Ascending aorta (tissue), 2 donors: ENCODE data around the gene MAST3. TPM values are rescaled to one million over a fixed set of nuclear protein-coding genes. Genes with fewer than 3 reads are reported as not detected.

Experiments
- DNase-seq, 2 donors: peaks; one replicate each; pipeline ENCODE4 v3.0.0-alpha.2; 2019; ENCODE audit warnings: low spot score in 2 of 2
- H3K27ac ChIP-seq, 2 donors: fragments of 200-600 bp; sonication (generic); one replicate each; pipeline ENCODE4 v1.5.1; 2016 to 2017; ENCODE audit warnings: mild to moderate bottlenecking in 1 of 2
- H3K27me3 ChIP-seq: fragments of 200-600 bp; sonication (generic); one replicate; pipeline ENCODE4 v1.5.1; 2017
- H3K36me3 ChIP-seq, 2 donors: fragments of 200-600 bp; sonication (generic); one replicate each; pipeline ENCODE4 v1.5.1; 2016
- H3K4me1 ChIP-seq, 2 donors: fragments of 200-600 bp; sonication (generic); one replicate each; pipeline ENCODE4 v1.5.1; 2016 to 2017; ENCODE audit warnings: mild to moderate bottlenecking in 1 of 2
- H3K4me3 ChIP-seq, 2 donors: fragments of 200-600 bp; sonication (generic); one replicate each; pipeline ENCODE4 v1.5.1; 2016 to 2017; ENCODE audit warnings: mild to moderate bottlenecking in 1 of 2
- H3K9me3 ChIP-seq, 2 donors: fragments of 200-600 bp; sonication (generic); one replicate each; pipeline ENCODE4 v1.5.1; 2016
- intact Hi-C: fragments of 100-400 bp; cut with DNase I; formaldehyde crosslinking; loops from one replicate; pipeline ENCODE4 v1.15.1; 2023
- total RNA-seq: library from RNA; depleted of rRNA; stranded (reverse); fragments of >200 nt; gene quantifications from one replicate; pipeline ENCODE4 v1.1.0, GENCODE V29; 2016
- TF ChIP-seq, protein P1 (sequence below), 3 experiments: fragments of 200-600 bp in 2 of 3; fragments of 450-650 bp in 1 of 3; sonication (generic) in 2 of 3; IDR thresholded peaks; one replicate each; pipeline ENCODE4 v1.5.1; 2016 to 2019; ENCODE audit warnings: antibody characterized with exemption in 3 of 3, mild to moderate bottlenecking in 1 of 3, moderate library complexity in 1 of 3

The MAST3 gene
- total RNA-seq, 1 donor from 2014 or later = 32.8 TPM

DNA sequence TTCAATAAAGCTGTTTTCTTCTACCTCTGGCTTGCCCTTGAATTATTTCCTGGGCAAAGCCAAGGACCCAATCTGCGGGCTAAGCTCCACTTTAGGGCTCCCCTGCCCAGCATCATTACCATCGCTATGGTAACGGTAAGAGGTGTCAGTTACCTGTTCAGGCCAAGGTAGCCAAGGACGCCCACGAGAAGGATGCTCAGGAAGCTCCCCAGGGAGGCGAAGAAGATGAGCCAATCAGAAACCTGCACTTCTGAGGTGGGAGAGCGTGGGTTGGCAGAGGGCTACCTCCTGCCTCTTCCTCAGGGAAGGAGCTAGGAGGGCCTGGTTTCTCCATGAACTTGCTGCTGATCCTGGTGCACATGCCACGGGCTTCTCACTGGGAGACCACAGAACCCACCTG lies 35.5 kb upstream of the MAST3 start:
- Histone ChIP-seq H3K36me3 (no peaks in the 10 kb centered on the region), H3K27ac (no peak overlapping the region), H3K4me3 (no peak overlapping the region), H3K9me3 (no peaks in the 10 kb centered on the region), H3K27me3 (no peaks in the 10 kb centered on the region), H3K4me1 (peaks cover 0 to 11% of the 10 kb centered on the region in 2 donors)
- no peak for DNase-seq
- TF ChIP-seq, protein P1, sequence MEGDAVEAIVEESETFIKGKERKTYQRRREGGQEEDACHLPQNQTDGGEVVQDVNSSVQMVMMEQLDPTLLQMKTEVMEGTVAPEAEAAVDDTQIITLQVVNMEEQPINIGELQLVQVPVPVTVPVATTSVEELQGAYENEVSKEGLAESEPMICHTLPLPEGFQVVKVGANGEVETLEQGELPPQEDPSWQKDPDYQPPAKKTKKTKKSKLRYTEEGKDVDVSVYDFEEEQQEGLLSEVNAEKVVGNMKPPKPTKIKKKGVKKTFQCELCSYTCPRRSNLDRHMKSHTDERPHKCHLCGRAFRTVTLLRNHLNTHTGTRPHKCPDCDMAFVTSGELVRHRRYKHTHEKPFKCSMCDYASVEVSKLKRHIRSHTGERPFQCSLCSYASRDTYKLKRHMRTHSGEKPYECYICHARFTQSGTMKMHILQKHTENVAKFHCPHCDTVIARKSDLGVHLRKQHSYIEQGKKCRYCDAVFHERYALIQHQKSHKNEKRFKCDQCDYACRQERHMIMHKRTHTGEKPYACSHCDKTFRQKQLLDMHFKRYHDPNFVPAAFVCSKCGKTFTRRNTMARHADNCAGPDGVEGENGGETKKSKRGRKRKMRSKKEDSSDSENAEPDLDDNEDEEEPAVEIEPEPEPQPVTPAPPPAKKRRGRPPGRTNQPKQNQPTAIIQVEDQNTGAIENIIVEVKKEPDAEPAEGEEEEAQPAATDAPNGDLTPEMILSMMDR (IDR thresholded peaks at IDR 0.05) = no peak
- intact Hi-C loops = no loop called here

GRCh38 chr19:18063463-18063862 lies 34.1 kb upstream of the MAST3 start:
- intact Hi-C loops = no loop called here
- Histone ChIP-seq H3K4me3 (no peak overlapping the region), H3K27ac (no peak overlapping the region), H3K36me3 (no peaks in the 10 kb centered on the region), H3K27me3 (no peaks in the 10 kb centered on the region), H3K9me3 (no peaks in the 10 kb centered on the region), H3K4me1 (peaks cover 0 to 2% of the 10 kb centered on the region in 2 donors)
- no peak for DNase-seq
- TF ChIP-seq, protein P1 (IDR thresholded peaks at IDR 0.05) = no peak

- DNase-seq = no peak
- H3K36me3 ChIP-seq = no peaks in the 10 kb centered on the region
- no peak overlapping the region for H3K4me3 ChIP-seq
- TF ChIP-seq, protein P1 (IDR thresholded peaks at IDR 0.05) = no peak
- no peaks in the 10 kb centered on the region for H3K9me3 ChIP-seq
- intact Hi-C loops = no loop called here
- H3K27me3 ChIP-seq = no peaks in the 10 kb centered on the region
- H3K27ac ChIP-seq = no peak overlapping the region
- H3K4me1 ChIP-seq = no peaks in the 10 kb centered on the region
Observed at GRCh38 chr19:18065173-18065495, 32.4 kb upstream of the MAST3 start.

GRCh38 chr19:18068395-18068794 lies 29.2 kb upstream of the MAST3 start:
- Histone ChIP-seq H3K9me3 (no peaks in the 10 kb centered on the region), H3K36me3 (no peaks in the 10 kb centered on the region), H3K4me3 (no peak overlapping the region), H3K4me1 (no peaks in the 10 kb centered on the region), H3K27ac (no peak overlapping the region), H3K27me3 (no peaks in the 10 kb centered on the region)
- TF ChIP-seq, protein P1 (IDR thresholded peaks at IDR 0.05) = no peak
- no peak for DNase-seq
- intact Hi-C loops = no loop called here

GRCh38 chr19:18069383-18069782 lies 28.2 kb upstream of the MAST3 start:
- intact Hi-C loops = no loop called here
- Histone ChIP-seq H3K27me3 (no peaks in the 10 kb centered on the region), H3K36me3 (no peaks in the 10 kb centered on the region), H3K4me1 (no peaks in the 10 kb centered on the region), H3K4me3 (no peak overlapping the region), H3K9me3 (no peaks in the 10 kb centered on the region), H3K27ac (no peak overlapping the region)
- no peak for DNase-seq
- TF ChIP-seq, protein P1 (IDR thresholded peaks at IDR 0.05) = no peak

DNA sequence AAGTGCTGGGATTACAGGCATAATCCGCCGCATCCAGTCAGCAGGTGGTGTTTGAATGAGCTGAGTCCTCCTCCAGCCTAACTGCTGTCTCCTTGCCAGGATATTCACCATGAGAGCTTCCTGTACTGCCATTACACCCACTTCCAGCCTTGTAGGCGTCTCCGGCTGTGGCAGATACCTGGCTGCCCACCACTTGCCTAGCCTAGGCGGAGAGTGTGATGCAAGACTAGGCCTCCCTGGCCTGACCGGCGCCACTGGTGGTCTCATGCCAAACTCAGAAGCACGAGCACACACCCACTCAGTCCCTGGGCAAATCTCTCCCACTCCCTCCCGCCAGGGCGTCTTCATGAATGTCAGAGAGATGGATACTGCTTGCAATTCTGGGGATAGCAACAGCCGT lies 27.4 kb upstream of the MAST3 start:
- DNase-seq = no peak
- no peaks in the 10 kb centered on the region for H3K27me3 ChIP-seq
- TF ChIP-seq, protein P1 (IDR thresholded peaks at IDR 0.05) = no peak
- intact Hi-C loops = no loop called here
- no peaks in the 10 kb centered on the region for H3K9me3 ChIP-seq
- H3K27ac ChIP-seq = no peak overlapping the region
- no peaks in the 10 kb centered on the region for H3K36me3 ChIP-seq
- no peak overlapping the region for H3K4me3 ChIP-seq
- no peaks in the 10 kb centered on the region for H3K4me1 ChIP-seq
